LNCaP clone FGC (cell line): Measurements from ENCODE around the gene CD36.

Experiments used
- DNase-seq: peaks from one replicate; pipeline ENCODE4 v3.0.0-alpha.2; 2011; ENCODE audit warnings: low read depth
- H3K4me3 ChIP-seq: 2 replicates; pipeline ENCODE4 v1.5.1; 2011; ENCODE audit warnings: mild to moderate bottlenecking, low read depth, low read length, control low read depth
- TF ChIP-seq, protein P1 (sequence below): IDR thresholded peaks from 2 replicates; pipeline ENCODE4 v1.5.1; 2012; ENCODE audit warnings: mild to moderate bottlenecking; ENCODE audit not compliant: control insufficient read depth, insufficient read depth; ENCODE audit errors: extremely low read depth

The CD36 gene

DNA sequence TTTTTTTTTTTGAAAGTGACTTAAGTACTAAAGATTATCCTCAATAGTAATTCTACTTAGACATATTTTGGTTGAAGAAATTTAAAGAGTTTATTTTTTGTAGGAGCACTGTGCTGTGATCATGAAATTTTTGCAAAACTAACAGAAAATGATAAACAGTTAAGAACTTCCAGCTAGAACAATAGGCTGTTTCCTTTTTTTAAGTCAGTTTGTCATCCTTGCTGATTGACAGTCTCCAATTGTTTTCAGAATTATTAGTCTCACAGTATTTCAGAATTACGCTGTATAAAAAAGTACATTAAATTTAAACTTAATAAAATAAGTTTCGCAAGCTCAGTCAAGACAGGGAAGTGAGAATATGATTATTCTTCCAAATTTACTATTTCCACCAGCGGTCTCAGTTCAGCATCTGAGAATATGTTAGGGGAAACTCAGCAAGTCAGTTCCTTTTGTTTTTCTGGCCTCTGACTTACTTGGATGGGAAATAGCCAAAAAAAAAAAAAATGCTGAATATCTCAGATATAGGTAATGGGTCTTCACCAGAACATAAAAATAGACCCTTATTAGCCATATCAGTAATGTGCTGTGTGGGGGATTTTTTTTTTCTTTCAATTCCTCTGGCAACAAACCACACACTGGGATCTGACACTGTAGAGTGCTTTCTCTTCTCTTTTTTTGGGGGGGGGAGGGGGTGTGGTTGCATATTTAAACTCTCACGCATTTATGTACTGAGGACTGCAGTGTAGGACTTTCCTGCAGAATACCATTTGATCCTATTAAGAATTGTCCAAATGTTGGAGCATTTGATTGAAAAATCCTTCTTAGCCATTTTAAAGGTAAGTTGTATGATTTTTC lies at the start of gene CD36:
Gene CD36 (plus strand): TSS at position 732 of the 855 bp plus-strand sequence. CDS start 8,099 bp downstream, outside the sequence.
- TF ChIP-seq, protein P1, sequence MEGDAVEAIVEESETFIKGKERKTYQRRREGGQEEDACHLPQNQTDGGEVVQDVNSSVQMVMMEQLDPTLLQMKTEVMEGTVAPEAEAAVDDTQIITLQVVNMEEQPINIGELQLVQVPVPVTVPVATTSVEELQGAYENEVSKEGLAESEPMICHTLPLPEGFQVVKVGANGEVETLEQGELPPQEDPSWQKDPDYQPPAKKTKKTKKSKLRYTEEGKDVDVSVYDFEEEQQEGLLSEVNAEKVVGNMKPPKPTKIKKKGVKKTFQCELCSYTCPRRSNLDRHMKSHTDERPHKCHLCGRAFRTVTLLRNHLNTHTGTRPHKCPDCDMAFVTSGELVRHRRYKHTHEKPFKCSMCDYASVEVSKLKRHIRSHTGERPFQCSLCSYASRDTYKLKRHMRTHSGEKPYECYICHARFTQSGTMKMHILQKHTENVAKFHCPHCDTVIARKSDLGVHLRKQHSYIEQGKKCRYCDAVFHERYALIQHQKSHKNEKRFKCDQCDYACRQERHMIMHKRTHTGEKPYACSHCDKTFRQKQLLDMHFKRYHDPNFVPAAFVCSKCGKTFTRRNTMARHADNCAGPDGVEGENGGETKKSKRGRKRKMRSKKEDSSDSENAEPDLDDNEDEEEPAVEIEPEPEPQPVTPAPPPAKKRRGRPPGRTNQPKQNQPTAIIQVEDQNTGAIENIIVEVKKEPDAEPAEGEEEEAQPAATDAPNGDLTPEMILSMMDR: no peak
- no peak within 1 kb of the TSS for H3K4me3 ChIP-seq
- no peak for DNase-seq

DNA sequence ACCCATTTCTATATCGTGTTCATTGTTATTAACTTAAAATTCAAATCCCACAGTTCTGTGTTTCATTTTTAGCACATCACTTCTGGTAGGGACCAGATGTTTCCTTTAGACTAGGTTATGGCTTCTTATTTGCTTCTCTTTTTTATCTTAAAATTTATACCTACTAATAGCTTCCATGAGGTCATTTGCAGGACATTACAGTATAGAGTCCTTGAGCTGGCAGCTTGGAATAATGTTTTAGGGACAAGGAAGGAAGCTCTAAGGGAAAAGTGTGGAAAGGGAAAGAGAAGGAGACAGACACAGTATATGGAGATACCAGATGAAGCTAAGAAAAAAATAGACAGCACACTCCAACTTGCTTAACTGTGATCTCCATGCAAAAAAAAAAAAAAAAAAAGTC lies 48.8 kb upstream of the CD36 start:
- TF ChIP-seq, protein P1: no peak
- no peak overlapping the region for H3K4me3 ChIP-seq
- no peak for DNase-seq

DNA sequence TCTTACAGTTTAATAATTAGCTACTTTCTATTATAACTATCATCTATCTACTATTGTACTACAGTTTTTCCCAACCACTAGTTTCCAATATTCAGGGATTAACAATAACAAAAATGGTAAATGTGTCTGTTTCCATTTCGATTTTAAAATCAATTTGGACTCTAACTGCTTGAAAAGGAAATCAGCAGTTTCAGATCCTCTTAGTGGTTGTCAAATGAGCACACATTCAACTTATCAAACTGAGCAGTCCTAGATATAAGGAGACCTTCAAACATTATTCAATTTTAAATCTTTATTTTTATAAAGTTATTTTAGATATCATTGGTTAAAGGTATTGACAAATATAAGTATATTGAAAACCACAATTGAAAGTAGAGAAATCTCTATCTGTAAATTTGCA lies 46.8 kb upstream of the CD36 start:
- no peak for DNase-seq
- TF ChIP-seq, protein P1: no peak
- no peak overlapping the region for H3K4me3 ChIP-seq

DNA sequence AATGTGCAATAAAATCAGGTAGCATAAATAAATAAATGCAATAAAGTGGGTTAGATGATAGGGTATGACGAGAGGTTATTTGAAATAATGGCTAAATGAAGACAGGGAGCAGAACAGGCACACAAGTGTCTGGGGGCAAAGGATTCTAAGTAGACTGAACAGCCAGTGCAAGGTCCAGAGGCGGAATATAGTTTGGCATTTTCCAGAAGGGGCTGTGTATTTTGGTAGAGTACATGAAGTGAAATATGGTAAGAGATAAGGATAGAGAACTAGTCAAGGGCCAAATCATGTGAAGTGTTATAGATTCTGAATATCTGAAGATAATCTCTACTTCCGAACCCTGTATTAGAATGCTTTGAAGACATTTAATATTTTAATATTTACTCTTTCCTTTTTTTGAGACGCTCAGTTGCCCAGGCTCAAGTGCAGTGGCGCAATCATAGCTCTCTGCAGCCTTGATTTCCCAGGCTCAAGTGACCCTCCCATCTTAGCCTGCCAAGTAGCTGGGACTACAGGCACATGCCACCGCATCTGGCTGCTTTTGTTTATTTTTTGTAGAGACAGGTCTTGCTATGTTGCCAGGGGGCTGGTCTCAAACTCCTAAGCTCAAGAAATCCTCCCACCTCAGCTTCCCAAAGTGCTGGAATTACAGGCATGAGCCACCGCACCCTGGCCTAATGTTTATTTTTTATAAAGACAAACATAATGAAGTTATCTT lies 44.4 kb upstream of the CD36 start:
- TF ChIP-seq, protein P1: no peak
- DNase-seq: no peak
- no peak overlapping the region for H3K4me3 ChIP-seq

DNA sequence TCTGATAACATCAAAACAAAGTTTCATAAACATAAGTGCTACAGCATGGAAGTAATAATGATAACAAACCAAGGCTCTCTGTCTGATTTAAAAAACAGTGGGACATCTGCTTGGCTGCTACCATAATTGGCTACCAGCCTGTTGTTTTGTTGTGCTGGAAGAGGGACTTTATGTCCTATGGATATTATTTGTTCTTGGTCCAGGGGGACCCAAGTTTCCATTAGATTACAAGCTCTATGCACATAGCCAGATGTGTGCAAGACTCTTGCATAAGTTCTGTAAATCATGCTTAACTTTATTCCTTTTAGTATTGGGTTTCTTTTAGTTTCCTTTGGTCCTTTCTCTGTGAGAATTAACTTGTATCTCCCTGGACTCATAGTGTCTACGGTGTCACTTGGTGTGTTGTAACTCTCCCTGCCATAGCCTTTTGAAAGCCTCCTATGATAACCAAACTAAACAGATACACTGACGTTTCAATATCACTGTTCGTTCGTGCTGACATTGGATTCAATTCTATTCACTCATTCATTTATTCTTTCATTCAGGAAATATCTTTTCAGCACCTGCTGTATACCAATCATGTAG lies 41.4 kb upstream of the CD36 start:
- DNase-seq: no peak
- TF ChIP-seq, protein P1: no peak
- H3K4me3 ChIP-seq: no peak overlapping the region

DNA sequence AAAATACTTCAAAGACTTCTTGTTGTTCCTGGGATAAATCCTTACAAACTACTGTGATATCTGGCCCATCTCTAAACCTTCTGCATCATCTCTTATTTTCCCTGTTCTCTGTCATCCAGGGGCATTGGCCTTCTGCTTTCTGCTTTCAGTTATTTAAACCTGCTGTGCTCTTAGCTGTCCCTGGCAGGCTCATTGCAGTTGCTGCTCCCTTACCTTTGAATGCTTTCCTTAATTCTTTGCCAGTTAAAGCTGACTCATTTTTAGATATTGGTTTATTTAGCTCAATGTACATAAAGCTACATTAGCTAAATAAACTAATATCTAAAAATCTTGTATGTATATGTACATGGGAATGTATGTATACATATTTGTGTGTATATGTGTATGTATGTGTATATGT lies 40.6 kb upstream of the CD36 start:
- TF ChIP-seq, protein P1: no peak
- DNase-seq: no peak
- H3K4me3 ChIP-seq: no peak overlapping the region
